ENCODE measurements around the gene IER3IP1. TPM values are rescaled to one million over a fixed set of nuclear protein-coding genes. Genes with fewer than 3 reads are reported as not detected.

IER3IP1 gene
- total RNA-seq, 1 donor from 2014 or later: 14.0 TPM

DNA sequence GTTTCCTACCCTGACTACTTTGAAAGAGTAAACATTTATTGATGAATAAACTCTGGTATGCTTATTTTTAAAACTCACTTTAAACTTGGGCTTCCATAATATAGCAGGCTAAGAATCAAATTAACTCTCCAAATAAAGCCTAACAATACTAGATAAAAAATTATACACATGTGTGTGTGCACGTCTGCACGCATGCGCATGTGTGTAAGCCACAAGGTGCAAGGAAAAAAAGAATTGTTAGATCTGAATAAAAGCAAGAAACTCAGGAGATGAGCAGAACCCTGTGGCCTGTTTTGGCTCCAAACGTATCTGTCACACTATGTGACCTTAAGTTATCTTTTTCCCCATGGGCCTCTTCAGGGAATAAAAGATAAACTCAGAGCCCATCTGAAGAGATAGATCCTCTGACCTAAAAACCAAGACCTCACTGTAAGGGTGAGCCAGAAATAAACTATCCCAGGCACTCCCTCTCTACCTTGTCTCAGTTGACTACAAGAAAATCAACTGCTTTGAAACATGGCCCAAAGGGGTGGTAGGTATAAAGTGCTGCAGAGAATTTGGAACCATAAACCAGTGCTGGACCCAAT lies 32.2 kb downstream of the IER3IP1 start:
- no peak overlapping the region for H3K4me3 Mint-ChIP-seq
- TF ChIP-seq CTCF (conservative IDR thresholded peaks at IDR 0.05): no peak
- peaks cover 11% of the 10 kb centered on the region for H3K36me3 Mint-ChIP-seq
- H3K27ac Mint-ChIP-seq: no peak overlapping the region
- no peak for DNase-seq (ENCODE audit: extremely low spot score, unreplicated experiment)
- H3K4me1 Mint-ChIP-seq (ENCODE audit: unreplicated experiment): peaks cover 13% of the 10 kb centered on the region
- no peaks in the 10 kb centered on the region for H3K9me3 Mint-ChIP-seq
- H3K27me3 Mint-ChIP-seq: no peaks in the 10 kb centered on the region

GRCh38 chr18:47143153-47143552 lies 33.0 kb downstream of the IER3IP1 start:
- Mint-ChIP-seq H3K4me3 (no peak overlapping the region), H3K27me3 (no peaks in the 10 kb centered on the region), H3K9me3 (no peaks in the 10 kb centered on the region), H3K36me3 (peaks cover 14% of the 10 kb centered on the region), H3K27ac (no peak overlapping the region), H3K4me1 (ENCODE audit: unreplicated experiment) (peaks cover 5% of the 10 kb centered on the region)
- no peak for TF ChIP-seq CTCF (conservative IDR thresholded peaks at IDR 0.05)
- DNase-seq (ENCODE audit: extremely low spot score, unreplicated experiment): no peak

DNA sequence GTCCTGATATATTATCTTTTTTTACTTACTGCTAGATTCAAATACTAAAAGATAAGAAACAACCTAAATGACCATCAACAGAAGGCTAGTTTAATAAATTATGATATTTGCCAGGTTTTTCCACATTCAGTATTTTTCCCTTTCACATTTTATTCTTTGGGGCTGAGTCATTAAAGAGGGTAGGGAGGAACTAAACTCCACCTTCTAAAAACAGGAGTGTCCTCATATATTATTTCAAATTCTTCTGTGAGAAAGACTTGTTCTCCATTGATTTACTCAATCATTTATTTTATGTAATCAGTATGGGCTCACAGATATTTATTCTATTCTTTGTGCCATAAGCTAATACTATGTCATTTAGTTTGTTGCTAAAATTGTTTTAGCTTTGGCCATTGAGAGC lies 34.9 kb downstream of the IER3IP1 start:
- no peak for DNase-seq (ENCODE audit: extremely low spot score, unreplicated experiment)
- Mint-ChIP-seq H3K27ac (no peak overlapping the region), H3K4me3 (no peak overlapping the region), H3K4me1 (ENCODE audit: unreplicated experiment) (peaks cover 4% of the 10 kb centered on the region), H3K36me3 (peaks cover 15% of the 10 kb centered on the region), H3K9me3 (no peaks in the 10 kb centered on the region), H3K27me3 (no peaks in the 10 kb centered on the region)
- TF ChIP-seq CTCF (conservative IDR thresholded peaks at IDR 0.05): no peak

GRCh38 chr18:47121146-47121545 lies 55.0 kb downstream of the IER3IP1 start:
- Mint-ChIP-seq H3K4me1 (ENCODE audit: unreplicated experiment) (no peaks in the 10 kb centered on the region), H3K27ac (no peak overlapping the region), H3K27me3 (no peaks in the 10 kb centered on the region), H3K9me3 (no peaks in the 10 kb centered on the region), H3K4me3 (no peak overlapping the region), H3K36me3 (peaks cover 35% of the 10 kb centered on the region)
- no peak for DNase-seq (ENCODE audit: extremely low spot score, unreplicated experiment)
- TF ChIP-seq CTCF (conservative IDR thresholded peaks at IDR 0.05): no peak

DNA sequence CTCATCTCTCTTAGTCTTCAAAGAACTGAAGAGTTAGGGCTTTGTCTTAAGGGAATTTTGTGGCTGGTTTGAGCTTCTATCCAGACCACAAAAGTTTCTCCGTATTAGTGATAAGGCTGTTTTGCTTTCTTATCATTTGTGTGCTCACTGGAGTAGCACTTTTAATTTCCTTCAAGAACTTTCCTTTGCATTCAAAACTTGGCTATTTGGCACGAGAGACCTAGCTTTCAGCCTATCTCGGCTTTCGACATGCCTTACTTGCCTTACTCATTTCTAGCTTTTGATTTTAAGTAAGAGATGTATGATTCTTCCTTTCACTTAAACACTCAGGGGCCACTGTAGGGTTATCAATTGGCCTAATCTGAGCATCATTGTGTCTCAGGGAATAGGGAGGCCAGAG lies 55.7 kb downstream of the IER3IP1 start:
- Mint-ChIP-seq H3K27ac (no peak overlapping the region), H3K27me3 (no peaks in the 10 kb centered on the region), H3K36me3 (peaks cover 35% of the 10 kb centered on the region), H3K4me1 (ENCODE audit: unreplicated experiment) (no peaks in the 10 kb centered on the region), H3K4me3 (no peak overlapping the region), H3K9me3 (no peaks in the 10 kb centered on the region)
- no peak for DNase-seq (ENCODE audit: extremely low spot score, unreplicated experiment)
- no peak for TF ChIP-seq CTCF (conservative IDR thresholded peaks at IDR 0.05)

DNA sequence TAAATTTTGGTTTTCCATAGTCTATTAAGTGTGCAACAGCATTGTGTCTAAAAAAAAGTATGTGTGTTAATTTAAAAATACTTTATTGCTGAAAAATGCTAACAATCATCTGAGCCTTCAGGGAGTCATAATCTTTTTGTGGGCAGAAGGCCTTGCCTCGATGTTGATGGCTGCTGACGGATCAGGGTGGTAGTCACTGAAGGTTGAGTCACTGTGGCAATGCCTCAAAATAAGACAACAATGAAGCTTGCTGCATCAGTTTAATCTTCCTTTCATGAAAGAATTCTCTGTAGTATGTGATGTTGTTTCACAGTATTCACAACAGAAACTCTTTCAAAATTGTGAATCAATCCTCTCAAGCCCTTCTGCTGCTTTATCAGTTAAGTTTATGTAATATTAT lies 57.2 kb downstream of the IER3IP1 start:
- no peaks in the 10 kb centered on the region for H3K27me3 Mint-ChIP-seq
- no peaks in the 10 kb centered on the region for H3K4me1 Mint-ChIP-seq (ENCODE audit: unreplicated experiment)
- no peak overlapping the region for H3K27ac Mint-ChIP-seq
- no peak overlapping the region for H3K4me3 Mint-ChIP-seq
- no peaks in the 10 kb centered on the region for H3K9me3 Mint-ChIP-seq
- peaks cover 33% of the 10 kb centered on the region for H3K36me3 Mint-ChIP-seq
- TF ChIP-seq CTCF (conservative IDR thresholded peaks at IDR 0.05): no peak
- no peak for DNase-seq (ENCODE audit: extremely low spot score, unreplicated experiment)
